Transverse colon (tissue), 4 donors: ENCODE data around the gene IL12RB1. TPM values are rescaled to one million over a fixed set of nuclear protein-coding genes. Genes with fewer than 3 reads are reported as not detected.
"Not testable (repeated sequence)": the region's sequence is repeated elsewhere in the genome, so short reads cannot be mapped to it uniquely, and the experiment has no call there.

Source experiments
- DNase-seq: peaks from one replicate; pipeline ENCODE4 v3.0.0-alpha.2; 2019
- H3K27ac ChIP-seq, 4 donors: fragments of 200-600 bp; sonication (generic); 2 replicates each; pipeline ENCODE4 v1.5.1; 2016 to 2018; ENCODE audit warnings: inconsistent platforms in 4 of 4
- H3K27me3 ChIP-seq: fragments of 200-600 bp; sonication (generic); 2 replicates; pipeline ENCODE4 v1.5.1; 2017; ENCODE audit warnings: inconsistent platforms
- H3K36me3 ChIP-seq, 4 donors: fragments of 200-600 bp; sonication (generic); 2 replicates each; pipeline ENCODE4 v1.5.1; 2017 to 2019; ENCODE audit warnings: inconsistent platforms in 4 of 4
- H3K4me1 ChIP-seq, 4 donors: fragments of 200-600 bp; sonication (generic); 2 replicates each; pipeline ENCODE4 v1.5.1; 2017 to 2020; ENCODE audit warnings: inconsistent platforms in 4 of 4
- H3K4me3 ChIP-seq, 4 donors: fragments of 200-600 bp; sonication (generic); 1 replicate in 1 of 4; 2 replicates in 3 of 4; pipeline versions ENCODE4 v1.5.1 to v1.6.1; 2017 to 2019; ENCODE audit warnings: inconsistent platforms in 4 of 4
- H3K9me3 ChIP-seq, 2 donors: fragments of 200-600 bp; sonication (generic); 2 replicates each; pipeline ENCODE4 v1.5.1; 2017 to 2019; ENCODE audit warnings: inconsistent platforms in 2 of 2
- EP300 ChIP-seq: sonication (generic); formaldehyde crosslinking; IDR thresholded peaks from one replicate; pipeline ENCODE4 v1.6.1; 2017; ENCODE audit warnings: antibody characterized with exemption, low read depth
- POLR2A ChIP-seq: fragments of 450-650 bp; IDR thresholded peaks from one replicate; pipeline ENCODE4 v1.6.1; 2016; ENCODE audit warnings: antibody characterized with exemption, mild to moderate bottlenecking, moderate library complexity
- POLR2AphosphoS5 ChIP-seq, 3 donors: sonication (generic); formaldehyde crosslinking; IDR thresholded peaks; one replicate each; pipeline ENCODE4 v1.6.1; 2016; ENCODE audit warnings: antibody characterized with exemption in 3 of 3
- WGBS, 2 donors: methylation state at CpG; one replicate each; pipeline ENCODE4 v1.1.5; 2018; ENCODE audit warnings: low coverage in 1 of 2; 5-methylcytosine and 5-hydroxymethylcytosine counted together
- in situ Hi-C, 4 donors: fragments of 200-750 bp; cut with MboI; loops; one replicate each; pipeline versions ENCODE4 v1.15.0 to v1.15.1; 2017; ENCODE audit warnings: low sequenced_read_pairs in 3 of 4, low pct_ligation_motif_present in 1 of 4, low pct_unique_long_range_greater_than_20kb in 1 of 4
- intact Hi-C: fragments of 100-400 bp; cut with DNase I; formaldehyde crosslinking; loops from one replicate; pipeline ENCODE4 v1.15.1; 2023; ENCODE audit warnings: low total_unique reads
- total RNA-seq, 4 donors: library from RNA; depleted of rRNA; stranded (reverse); fragments of >200 nt; gene quantifications; one replicate each; pipeline ENCODE4 v1.1.0, GENCODE V29; 2016
- TF ChIP-seq, protein P1 (sequence below), 5 experiments: fragments of 200-600 bp in 3 of 5; fragments of 450-650 bp in 2 of 5; sonication (generic) in 3 of 5; IDR thresholded peaks; 1 replicate in 2 of 5; 2 replicates in 3 of 5; pipeline ENCODE4 v1.5.1; 2016 to 2017; ENCODE audit warnings: antibody characterized with exemption in 5 of 5, inconsistent platforms in 3 of 5, mild to moderate bottlenecking in 2 of 5, moderate library complexity in 1 of 5

Gene IL12RB1
- total RNA-seq, 4 donors from 2014 or later: 0.55 to 2.1 TPM; not detected in 2

DNA sequence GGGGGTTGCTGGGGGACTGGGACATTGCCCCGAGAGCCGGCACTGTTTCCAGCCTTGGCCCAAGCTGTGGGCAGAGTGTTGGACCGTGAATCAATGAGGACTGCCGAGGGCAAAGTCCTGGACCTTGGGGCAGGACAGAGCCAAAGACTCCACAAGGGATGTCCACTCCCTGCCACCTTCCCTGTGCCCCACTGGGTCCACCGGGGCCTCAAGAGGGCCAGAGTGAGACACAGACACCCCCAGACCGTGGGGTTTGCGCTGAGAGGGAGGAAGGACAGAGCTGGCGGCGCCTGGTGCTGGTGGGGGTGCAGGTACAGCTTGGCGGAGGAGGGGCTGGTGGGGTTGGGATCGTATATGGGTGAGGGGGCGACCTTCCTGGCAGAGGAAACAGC, 22.6 kb upstream of the IL12RB1 start:
- TF ChIP-seq POLR2AphosphoS5 (IDR thresholded peaks at IDR 0.05) (no peak), EP300 (no peak)
- TF ChIP-seq, protein P1, sequence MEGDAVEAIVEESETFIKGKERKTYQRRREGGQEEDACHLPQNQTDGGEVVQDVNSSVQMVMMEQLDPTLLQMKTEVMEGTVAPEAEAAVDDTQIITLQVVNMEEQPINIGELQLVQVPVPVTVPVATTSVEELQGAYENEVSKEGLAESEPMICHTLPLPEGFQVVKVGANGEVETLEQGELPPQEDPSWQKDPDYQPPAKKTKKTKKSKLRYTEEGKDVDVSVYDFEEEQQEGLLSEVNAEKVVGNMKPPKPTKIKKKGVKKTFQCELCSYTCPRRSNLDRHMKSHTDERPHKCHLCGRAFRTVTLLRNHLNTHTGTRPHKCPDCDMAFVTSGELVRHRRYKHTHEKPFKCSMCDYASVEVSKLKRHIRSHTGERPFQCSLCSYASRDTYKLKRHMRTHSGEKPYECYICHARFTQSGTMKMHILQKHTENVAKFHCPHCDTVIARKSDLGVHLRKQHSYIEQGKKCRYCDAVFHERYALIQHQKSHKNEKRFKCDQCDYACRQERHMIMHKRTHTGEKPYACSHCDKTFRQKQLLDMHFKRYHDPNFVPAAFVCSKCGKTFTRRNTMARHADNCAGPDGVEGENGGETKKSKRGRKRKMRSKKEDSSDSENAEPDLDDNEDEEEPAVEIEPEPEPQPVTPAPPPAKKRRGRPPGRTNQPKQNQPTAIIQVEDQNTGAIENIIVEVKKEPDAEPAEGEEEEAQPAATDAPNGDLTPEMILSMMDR (IDR thresholded peaks at IDR 0.05): no peak
- peaks cover 9 to 44% (median 28%) of the 10 kb centered on the region in 4 donors for H3K4me1 ChIP-seq
- WGBS, 2 donors: 45% methylated on average over 12 of the region's 12 CpGs; no CpG with 5 or more reads in 1 of the 2 donors

GRCh38 chr19:18108897-18109296, 22.2 kb upstream of the IL12RB1 start:
- H3K27ac ChIP-seq: peak overlapping the region; percentile 80 to 87 (median 84)
- peak overlapping the region in 2 of 4 donors; percentile 69 to 70 for H3K4me3 ChIP-seq
- DNase-seq: peak; percentile 60
- intact Hi-C loops: no loop called here
- no peaks in the 10 kb centered on the region for H3K27me3 ChIP-seq
- no peaks in the 10 kb centered on the region for H3K9me3 ChIP-seq
- TF ChIP-seq EP300 (no peak), POLR2A (no peak), POLR2AphosphoS5 (IDR thresholded peaks at IDR 0.05) (no peak)
- TF ChIP-seq, protein P1 (IDR thresholded peaks at IDR 0.05): no peak
- in situ Hi-C loops: no loop called here
- no peaks in the 10 kb centered on the region for H3K36me3 ChIP-seq
- 49 to 58% methylated on average over 2 of the region's 2 CpGs for WGBS, 2 donors
- H3K4me1 ChIP-seq: peaks cover 9 to 47% (median 31%) of the 10 kb centered on the region in 4 donors

More for the DNA sequence above, 22.6 kb upstream of the IL12RB1 start:
- intact Hi-C loops (no loop called here), in situ Hi-C loops (no loop called here)
- Histone ChIP-seq H3K4me3 (peak overlapping the region in 3 of 4 donors; percentile 44 to 70 (median 69)), H3K27ac (peak overlapping the region; percentile 80 to 87 (median 84)), H3K27me3 (no peaks in the 10 kb centered on the region), H3K36me3 (no peaks in the 10 kb centered on the region), H3K9me3 (no peaks in the 10 kb centered on the region)
- peak; percentile 54 for DNase-seq

- Histone ChIP-seq H3K4me1 (peaks cover 9 to 41% (median 31%) of the 10 kb centered on the region in 4 donors), H3K4me3 (no peak overlapping the region), H3K27ac (no peak overlapping the region), H3K27me3 (no peaks in the 10 kb centered on the region), H3K9me3 (no peaks in the 10 kb centered on the region), H3K36me3 (no peaks in the 10 kb centered on the region)
- TF ChIP-seq POLR2A (no peak), EP300 (no peak), POLR2AphosphoS5 (IDR thresholded peaks at IDR 0.05) (no peak)
- TF ChIP-seq, protein P1 (IDR thresholded peaks at IDR 0.05): no peak
- DNase-seq: no peak
- intact Hi-C loops: no loop called here
- 88 to 97% methylated on average over 6 to 9 of the region's 9 CpGs for WGBS, 2 donors
- in situ Hi-C loops: no loop called here
Observed at GRCh38 chr19:18107235-18107634, 20.5 kb upstream of the IL12RB1 start.

DNA sequence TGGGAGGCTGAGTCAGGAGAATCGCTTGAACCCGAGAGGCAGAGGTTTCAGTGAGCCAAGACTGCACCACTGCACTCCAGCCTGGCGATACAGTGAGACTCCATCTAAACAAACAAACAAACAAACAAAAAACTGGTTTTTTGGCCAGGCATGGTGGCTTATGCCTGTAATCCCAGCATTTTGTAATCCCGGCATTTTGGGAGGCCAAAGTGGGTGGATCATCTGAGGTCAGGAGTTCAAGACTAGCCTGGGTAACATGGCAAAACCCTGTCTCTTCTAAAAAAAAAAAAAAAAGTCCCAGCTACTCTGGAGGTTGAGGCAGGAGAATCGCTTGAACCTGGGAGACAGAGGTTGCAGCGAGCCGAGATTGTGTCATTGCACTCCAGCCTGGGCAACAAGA, 18.5 kb upstream of the IL12RB1 start:
- H3K4me3 ChIP-seq, H3K9me3 ChIP-seq, intact Hi-C loops, H3K36me3 ChIP-seq, in situ Hi-C loops, DNase-seq, H3K27ac ChIP-seq: not testable (repeated sequence)
- Histone ChIP-seq H3K4me1 (peaks cover 0 to 26% (median 23%) of the 10 kb centered on the region in 4 donors), H3K27me3 (peaks cover 12% of the 10 kb centered on the region)
- 66 to 77% methylated on average over 4 to 7 of the region's 7 CpGs for WGBS, 2 donors

DNA sequence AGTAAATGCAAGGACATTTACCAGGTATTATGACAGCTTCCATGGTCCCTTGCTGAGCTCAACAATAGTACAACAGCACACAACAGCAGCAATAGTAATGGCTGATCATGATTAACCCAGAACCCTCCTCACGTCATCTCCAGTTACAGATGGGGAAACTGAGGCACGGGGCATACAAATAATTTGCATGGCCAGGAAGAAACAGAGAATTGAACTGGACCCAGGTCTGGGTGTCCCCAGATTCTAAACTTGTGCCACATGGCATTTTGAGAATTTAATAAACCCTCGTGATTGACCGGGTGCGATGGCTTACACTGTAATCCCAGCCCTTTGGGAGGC, 18.0 kb upstream of the IL12RB1 start:
- in situ Hi-C loops (no loop called here), intact Hi-C loops (no loop called here)
- peak overlapping the region in 3 of 4 donors; percentile 6 to 31 (median 21) for H3K4me3 ChIP-seq
- H3K4me1 ChIP-seq: peaks cover 0 to 25% (median 22%) of the 10 kb centered on the region in 4 donors
- peaks cover 17% of the 10 kb centered on the region for H3K27me3 ChIP-seq
- peak overlapping the region in 2 of 4 donors; percentile 4 to 13 for H3K27ac ChIP-seq
- no peaks in the 10 kb centered on the region for H3K9me3 ChIP-seq
- H3K36me3 ChIP-seq: no peaks in the 10 kb centered on the region
- no peak for DNase-seq
- TF ChIP-seq POLR2AphosphoS5 (IDR thresholded peaks at IDR 0.05) (no peak), EP300 (no peak), POLR2A (no peak)
- TF ChIP-seq, protein P1 (IDR thresholded peaks at IDR 0.05): no peak
- WGBS, 2 donors: 62% methylated on average over 5 of the region's 5 CpGs; no CpG with 5 or more reads in 1 of the 2 donors
